GM10847 (cell line): ENCODE results near the gene OR1N2.

Experiments used
- POLR2A ChIP-seq: IDR thresholded peaks from 2 replicates; pipeline ENCODE4 v1.6.1; 2011; ENCODE audit not compliant: insufficient read length; ENCODE audit errors: extremely low read depth

OR1N2 gene, protein sequence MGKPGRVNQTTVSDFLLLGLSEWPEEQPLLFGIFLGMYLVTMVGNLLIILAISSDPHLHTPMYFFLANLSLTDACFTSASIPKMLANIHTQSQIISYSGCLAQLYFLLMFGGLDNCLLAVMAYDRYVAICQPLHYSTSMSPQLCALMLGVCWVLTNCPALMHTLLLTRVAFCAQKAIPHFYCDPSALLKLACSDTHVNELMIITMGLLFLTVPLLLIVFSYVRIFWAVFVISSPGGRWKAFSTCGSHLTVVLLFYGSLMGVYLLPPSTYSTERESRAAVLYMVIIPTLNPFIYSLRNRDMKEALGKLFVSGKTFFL

GRCh38 chr9:122552812-122553211 lies at the start of gene OR1N2:
TSS of gene OR1N2 (plus strand) at chr9:122553112. CDS start at chr9:122553212, 100 bp downstream.
- no peak for TF ChIP-seq POLR2A

DNA sequence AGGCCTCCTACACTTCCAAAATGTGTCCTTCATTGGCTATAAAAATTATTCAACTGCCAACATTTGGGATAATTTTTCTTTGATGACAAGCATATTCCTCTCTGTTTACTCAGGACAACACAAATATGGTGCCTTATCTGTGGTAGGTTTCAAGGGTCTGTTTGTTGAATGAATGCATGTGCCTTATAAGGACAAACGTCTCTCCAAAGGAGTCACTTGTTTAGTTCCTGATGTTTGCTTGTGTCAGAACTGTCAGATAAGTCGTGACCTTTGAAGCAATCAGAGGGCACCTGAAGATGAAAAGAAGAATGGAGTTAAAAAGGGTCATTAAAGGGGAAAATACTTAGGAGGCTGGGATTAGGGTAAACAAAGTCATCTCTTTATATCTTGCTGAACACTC lies 45.9 kb upstream of the OR1N2 start:
- no peak for TF ChIP-seq POLR2A

DNA sequence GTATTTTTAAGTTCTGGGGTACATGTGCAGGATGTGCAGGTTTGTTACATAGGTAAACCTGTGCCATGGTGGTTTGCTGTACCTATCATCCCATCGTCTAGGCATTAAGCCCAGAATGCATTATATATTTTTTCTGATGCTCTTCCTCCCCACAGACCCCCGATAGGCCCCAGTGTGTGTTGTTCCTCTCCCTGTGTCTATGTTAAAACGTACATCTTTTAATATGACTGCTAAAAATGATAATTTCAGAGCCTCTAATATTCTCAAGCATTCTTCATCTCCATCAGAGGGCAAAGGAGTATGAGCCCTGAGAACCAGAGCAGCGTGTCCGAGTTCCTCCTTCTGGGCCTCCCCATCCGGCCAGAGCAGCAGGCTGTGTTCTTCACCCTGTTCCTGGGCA lies 42.4 kb upstream of the OR1N2 start, which contains the start of gene OR1J2:
Gene OR1J2, plus strand, starts transcription at position 301 of the 400 bp plus-strand sequence. Its CDS starts 0 bp downstream, at position 301.
- no peak for TF ChIP-seq POLR2A

GRCh38 chr9:122518226-122518625 lies 34.7 kb upstream of the OR1N2 start:
- no peak for TF ChIP-seq POLR2A

- TF ChIP-seq POLR2A, result no peak
Observed at GRCh38 chr9:122518841-122519240, 34.1 kb upstream of the OR1N2 start, which contains the start of gene OR1J4. TSS of gene OR1J4 (plus strand) at chr9:122519141. CDS start at chr9:122519141, 0 bp downstream.

GRCh38 chr9:122519376-122519775 lies 33.5 kb upstream of the OR1N2 start:
- no peak for TF ChIP-seq POLR2A

GRCh38 chr9:122526602-122527001 lies 26.3 kb upstream of the OR1N2 start:
- no peak for TF ChIP-seq POLR2A

GRCh38 chr9:122527193-122527592 lies 25.7 kb upstream of the OR1N2 start, which contains the start of gene OR1N1:
TSS of gene OR1N1 (minus strand) at chr9:122527293. CDS start at chr9:122527293, 0 bp downstream.
- no peak for TF ChIP-seq POLR2A

GRCh38 chr9:122536134-122536533 lies 16.8 kb upstream of the OR1N2 start:
- TF ChIP-seq POLR2A, result no peak

DNA sequence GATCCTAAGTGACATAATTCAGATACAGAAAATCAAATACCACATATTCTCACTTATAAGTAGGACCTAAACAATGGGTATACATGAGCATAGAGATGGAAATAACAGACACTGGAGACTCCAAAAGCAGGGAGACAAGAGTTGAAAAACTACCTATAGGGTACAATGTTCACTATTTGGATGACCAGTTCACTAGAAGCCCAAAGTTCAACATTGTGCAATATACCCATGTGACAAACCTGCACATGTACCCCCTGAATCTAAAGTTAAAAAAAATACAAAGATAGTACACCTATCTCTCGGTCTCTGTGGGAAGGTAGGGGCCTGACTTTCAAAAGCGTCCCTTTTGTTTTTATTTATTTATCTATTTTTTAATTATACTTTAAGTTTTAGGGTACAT lies 14.2 kb upstream of the OR1N2 start:
- TF ChIP-seq POLR2A, result no peak

DNA sequence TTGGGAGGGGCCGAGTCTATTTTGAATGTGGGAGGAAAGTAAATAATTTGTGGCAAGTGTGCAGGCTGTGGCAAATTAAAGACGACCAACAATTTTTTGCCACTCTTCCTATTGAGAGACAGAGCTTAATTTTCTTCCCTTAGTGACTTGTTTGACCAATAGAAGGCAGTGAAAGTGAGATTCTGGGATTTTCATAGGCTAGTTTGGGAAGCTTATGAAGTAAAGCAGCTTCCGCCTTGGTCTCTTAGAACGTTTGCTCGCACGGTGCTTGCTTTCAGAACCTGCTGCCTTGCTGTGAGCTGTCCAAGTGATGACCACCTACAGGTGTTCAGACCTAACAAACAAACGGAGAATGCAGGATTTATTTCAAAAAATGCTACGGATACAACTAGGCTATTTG lies 6.7 kb upstream of the OR1N2 start:
- no peak for TF ChIP-seq POLR2A

- no peak for TF ChIP-seq POLR2A
Observed at GRCh38 chr9:122551371-122551770, 1.5 kb upstream of the OR1N2 start.

DNA sequence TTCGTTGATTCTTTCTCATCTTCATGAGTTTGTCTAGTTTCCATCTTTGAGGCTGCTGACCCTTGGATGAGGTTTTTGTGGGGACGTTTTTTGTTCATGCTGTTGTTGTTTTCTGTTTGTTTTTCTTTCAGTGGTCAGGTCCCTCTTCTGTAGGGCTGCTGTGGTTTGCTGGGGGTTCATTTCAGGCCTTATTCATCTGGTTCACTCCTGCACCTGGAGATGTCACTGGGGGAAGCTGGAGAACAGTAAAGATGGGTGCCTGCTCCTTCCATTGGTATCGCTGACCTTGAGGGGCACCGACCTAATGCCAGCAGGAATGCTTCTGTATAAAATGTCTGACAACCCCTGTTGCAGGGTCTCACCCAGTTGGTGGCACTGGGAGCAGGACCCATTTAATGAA lies 8.5 kb downstream of the OR1N2 start:
- no peak for TF ChIP-seq POLR2A

DNA sequence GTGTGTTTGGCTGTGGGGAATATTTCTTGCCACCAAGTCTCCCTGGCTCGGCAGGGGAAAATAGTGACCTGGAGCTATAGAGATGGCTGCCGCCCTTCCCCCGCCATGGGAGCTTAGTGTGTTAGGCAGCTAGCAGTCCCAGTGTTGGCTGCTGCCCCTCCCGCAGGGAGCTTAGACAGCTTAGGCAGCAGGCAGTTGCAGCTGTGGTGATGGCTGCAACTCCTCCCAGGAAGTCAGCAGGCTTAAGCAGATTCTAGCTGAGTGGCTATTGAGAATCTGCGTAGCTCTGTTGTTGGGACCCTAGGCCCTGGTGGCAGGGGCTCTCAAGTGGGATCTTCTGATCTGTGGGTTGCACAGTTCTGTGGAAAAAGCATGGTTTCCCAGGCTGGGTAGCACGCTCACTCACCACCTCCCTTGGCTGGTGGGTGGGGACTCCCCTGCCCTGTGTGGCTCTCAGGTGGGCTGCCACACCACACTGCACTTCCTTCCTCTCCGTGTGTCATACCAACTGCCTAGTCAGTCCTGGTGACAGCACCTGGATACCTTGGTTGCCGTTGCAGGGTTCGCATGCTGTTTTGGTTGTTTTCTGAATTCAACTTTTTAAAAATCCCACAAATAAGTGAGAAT lies 9.3 kb downstream of the OR1N2 start:
- no peak for TF ChIP-seq POLR2A

GRCh38 chr9:122567901-122568300 lies 15.0 kb downstream of the OR1N2 start:
- no peak for TF ChIP-seq POLR2A

GRCh38 chr9:122572456-122572855 lies 19.5 kb downstream of the OR1N2 start:
- TF ChIP-seq POLR2A, result no peak
